ENCODE data around the gene DYNLT2. TPM values are rescaled to one million over a fixed set of nuclear protein-coding genes. Genes with fewer than 3 reads are reported as not detected.

DYNLT2 gene
- total RNA-seq, 1 experiment from 2014 or later: 2.1 TPM

- DNase-seq (ENCODE audit: low read depth, low spot score): no peak
- Histone ChIP-seq H3K36me3 (ENCODE audit: control insufficient read depth, insufficient read depth, low read length) (no peaks in the 10 kb centered on the region), H3K27ac (ENCODE audit: low read length) (no peak overlapping the region), H3K27me3 (ENCODE audit: control insufficient read depth, insufficient read depth, low read length) (peaks cover 5% of the 10 kb centered on the region), H3K9me3 (ENCODE audit: control insufficient read depth, insufficient read depth, low read depth, low read length) (no peaks in the 10 kb centered on the region), H3K4me3 (ENCODE audit: low read depth in 2 of 2, low read length in 2 of 2) (no peak overlapping the region), H3K4me1 (ENCODE audit: control insufficient read depth, insufficient read depth, low read length) (peaks cover 18% of the 10 kb centered on the region)
- in situ Hi-C loops (cut with HindIII; ENCODE audit: low pct_unique_long_range_greater_than_20kb, low sequenced_read_pairs) (no loop called here), intact Hi-C loops (cut with micrococcal nuclease; ENCODE audit: unreplicated experiment) (loop anchor here (5.0 kb wide), 1 partner anchor 498 kb away; the partner anchor contains the start of gene DLL1)
- POLR2A ChIA-PET: interaction anchor here (0.6 kb wide), 1 partner anchor 566 kb away, joined by 4 read pairs; no protein-coding TSS in a partner anchor
- ATAC-seq: no peak
- TF ChIP-seq POLR2AphosphoS5 (IDR thresholded peaks at IDR 0.05; ENCODE audit: low read depth, low read length): no peak
- TF ChIP-seq SIN3A (IDR thresholded peaks at IDR 0.05; ENCODE audit: borderline replicate concordance, insufficient read depth, low read depth, low read length): no peak
- no peak for TF ChIP-seq TCF7L2 (IDR thresholded peaks at IDR 0.05; ENCODE audit: low read depth, low read length)
- TF ChIP-seq CTCF (IDR thresholded peaks at IDR 0.05): no peak
- no peak for TF ChIP-seq REST (IDR thresholded peaks at IDR 0.05; ENCODE audit: insufficient read depth in 1 of 2, low read depth in 2 of 2, low read length in 1 of 2)
- CTCF ChIA-PET: interaction anchor here (0.5 to 1.6 kb wide), 2 partner anchors 11 to 12 kb away, joined by 3 read pairs; no protein-coding TSS in a partner anchor
- no TSS peak for BruUV-seq (replicated peaks)
These were observed 43.1 kb upstream of the DYNLT2 start for GRCh38 chr6:169794317-169795055.

- no peak overlapping the region for H3K27ac ChIP-seq (ENCODE audit: low read length)
- H3K4me3 ChIP-seq (ENCODE audit: low read depth in 2 of 2, low read length in 2 of 2): no peak overlapping the region
- intact Hi-C loops (cut with micrococcal nuclease; ENCODE audit: unreplicated experiment): loop anchor here (5.0 kb wide), 1 partner anchor 499 kb away; the partner anchor contains the start of gene DLL1
- DNase-seq (ENCODE audit: low read depth, low spot score): no peak
- no peaks in the 10 kb centered on the region for H3K36me3 ChIP-seq (ENCODE audit: control insufficient read depth, insufficient read depth, low read length)
- ATAC-seq: no peak
- in situ Hi-C loops (cut with HindIII; ENCODE audit: low pct_unique_long_range_greater_than_20kb, low sequenced_read_pairs): no loop called here
- peaks cover 11% of the 10 kb centered on the region for H3K4me1 ChIP-seq (ENCODE audit: control insufficient read depth, insufficient read depth, low read length)
- H3K9me3 ChIP-seq (ENCODE audit: control insufficient read depth, insufficient read depth, low read depth, low read length): no peaks in the 10 kb centered on the region
- no TSS peak for BruUV-seq (replicated peaks)
- no peak for TF ChIP-seq TCF7L2 (IDR thresholded peaks at IDR 0.05; ENCODE audit: low read depth, low read length)
- ChIA-PET POLR2A (no interaction called here), CTCF (interaction anchor here (0.7 kb wide), 1 partner anchor 10 kb away, joined by 5 read pairs; no protein-coding TSS in a partner anchor)
- peaks cover 5% of the 10 kb centered on the region for H3K27me3 ChIP-seq (ENCODE audit: control insufficient read depth, insufficient read depth, low read length)
These were observed 42.0 kb upstream of the DYNLT2 start for GRCh38 chr6:169793408-169793807.

All from Panc1 (cell line).